ENCODE data around the gene VPS13D. TPM values are rescaled to one million over a fixed set of nuclear protein-coding genes. Genes with fewer than 3 reads are reported as not detected.

VPS13D gene
- total RNA-seq, 1 donor = 37.5 TPM

DNA sequence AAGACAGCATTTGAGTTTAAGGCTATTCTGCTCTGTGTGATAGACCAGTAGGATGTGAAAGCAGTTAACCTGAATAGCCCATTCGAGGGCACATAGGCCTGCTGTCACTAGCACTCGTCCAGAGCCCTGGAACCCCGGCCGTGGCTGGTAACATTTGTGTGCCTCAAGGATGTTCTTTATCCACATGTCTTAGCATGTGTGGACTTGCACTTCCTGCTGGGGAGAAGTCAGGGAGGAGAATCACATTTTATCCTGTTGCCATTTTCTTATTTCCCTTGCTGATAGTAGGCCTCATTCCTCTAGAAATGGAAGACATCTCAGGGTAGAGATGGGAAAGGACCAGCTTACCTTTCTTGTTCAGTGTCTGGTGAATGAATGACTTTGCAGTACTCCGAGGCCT is 54.7 kb downstream of the VPS13D start:
- H3K4me3 ChIP-seq (ENCODE audit: low read depth, low read length) = no peak overlapping the region
- no peak for DNase-seq (ENCODE audit: low read depth)
- TF ChIP-seq, protein P1, sequence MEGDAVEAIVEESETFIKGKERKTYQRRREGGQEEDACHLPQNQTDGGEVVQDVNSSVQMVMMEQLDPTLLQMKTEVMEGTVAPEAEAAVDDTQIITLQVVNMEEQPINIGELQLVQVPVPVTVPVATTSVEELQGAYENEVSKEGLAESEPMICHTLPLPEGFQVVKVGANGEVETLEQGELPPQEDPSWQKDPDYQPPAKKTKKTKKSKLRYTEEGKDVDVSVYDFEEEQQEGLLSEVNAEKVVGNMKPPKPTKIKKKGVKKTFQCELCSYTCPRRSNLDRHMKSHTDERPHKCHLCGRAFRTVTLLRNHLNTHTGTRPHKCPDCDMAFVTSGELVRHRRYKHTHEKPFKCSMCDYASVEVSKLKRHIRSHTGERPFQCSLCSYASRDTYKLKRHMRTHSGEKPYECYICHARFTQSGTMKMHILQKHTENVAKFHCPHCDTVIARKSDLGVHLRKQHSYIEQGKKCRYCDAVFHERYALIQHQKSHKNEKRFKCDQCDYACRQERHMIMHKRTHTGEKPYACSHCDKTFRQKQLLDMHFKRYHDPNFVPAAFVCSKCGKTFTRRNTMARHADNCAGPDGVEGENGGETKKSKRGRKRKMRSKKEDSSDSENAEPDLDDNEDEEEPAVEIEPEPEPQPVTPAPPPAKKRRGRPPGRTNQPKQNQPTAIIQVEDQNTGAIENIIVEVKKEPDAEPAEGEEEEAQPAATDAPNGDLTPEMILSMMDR (IDR thresholded peaks at IDR 0.05; ENCODE audit: insufficient read depth, low read length) = no peak

DNA sequence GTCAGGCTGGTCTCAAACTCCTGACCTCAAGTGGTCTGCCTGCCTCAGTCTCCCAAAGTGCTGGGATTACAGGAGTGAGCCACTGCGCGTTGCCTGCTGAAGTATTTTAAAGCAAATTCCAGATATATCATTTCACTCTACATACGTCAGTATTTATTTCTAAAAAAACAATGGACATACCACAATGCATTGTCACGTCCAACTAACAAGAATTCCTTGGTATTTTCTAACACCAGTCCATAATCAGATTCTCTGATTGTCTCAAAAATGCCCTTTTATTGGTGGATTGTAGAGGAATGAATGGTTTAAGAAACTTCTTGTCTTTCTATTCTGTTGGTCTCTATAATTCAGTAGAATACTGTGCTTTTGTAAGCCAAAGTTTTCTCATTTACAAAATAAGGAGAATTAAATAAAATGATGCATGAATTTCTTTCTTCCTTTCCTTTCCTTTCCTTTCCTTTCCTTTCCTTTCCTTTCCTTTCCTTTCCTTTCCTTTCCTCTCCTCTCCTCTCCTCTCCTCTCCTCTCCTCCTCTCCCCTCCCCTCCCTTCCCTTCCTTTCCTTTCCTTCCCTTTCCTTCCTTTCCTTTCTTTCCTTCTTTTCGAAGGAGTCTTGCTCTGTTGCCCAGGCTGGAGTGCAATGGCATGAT is 55.8 kb downstream of the VPS13D start:
- no peak overlapping the region for H3K4me3 ChIP-seq (ENCODE audit: low read depth, low read length)
- DNase-seq (ENCODE audit: low read depth) = peak; percentile 17
- TF ChIP-seq, protein P1 (IDR thresholded peaks at IDR 0.05; ENCODE audit: insufficient read depth, low read length) = no peak

DNA sequence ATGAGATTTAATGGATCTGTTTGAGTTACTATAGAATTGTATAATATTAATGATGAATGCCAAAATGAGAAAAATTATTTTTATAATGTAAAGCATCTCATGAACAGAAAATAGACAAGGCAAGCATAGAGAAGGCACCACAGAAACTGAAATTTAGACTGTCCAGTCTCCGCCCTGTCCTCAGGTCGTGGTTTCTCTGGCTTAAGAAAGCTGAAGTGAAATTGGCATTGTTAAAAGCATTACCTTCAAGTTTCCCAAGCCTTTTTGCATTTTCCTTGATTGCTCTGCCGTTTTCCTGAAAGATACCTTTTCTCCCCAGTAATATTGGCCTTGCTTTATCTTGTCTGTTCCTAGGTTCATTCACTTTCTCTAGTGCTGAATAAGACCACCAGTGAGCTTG is 58.0 kb downstream of the VPS13D start:
- TF ChIP-seq, protein P1 (IDR thresholded peaks at IDR 0.05; ENCODE audit: insufficient read depth, low read length) = no peak

DNA sequence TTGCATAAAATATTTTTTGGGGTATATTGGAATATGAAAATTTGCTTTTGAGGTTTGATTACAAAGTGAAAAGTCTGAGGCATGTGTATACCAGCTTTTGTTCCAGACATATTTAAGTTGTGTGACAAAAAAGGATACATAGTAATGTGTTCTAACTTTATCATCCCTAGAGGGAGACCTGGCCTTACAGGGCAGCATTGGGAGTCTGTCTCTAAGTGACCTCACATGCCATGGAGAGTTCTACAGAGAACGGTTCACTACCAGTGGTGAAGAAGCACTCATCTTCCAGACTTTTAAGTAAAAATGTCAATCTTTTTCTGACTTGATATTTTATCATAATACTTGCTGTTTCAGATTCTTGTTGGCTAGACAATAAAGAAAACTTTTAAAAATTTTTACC is 61.0 kb downstream of the VPS13D start:
- no peak overlapping the region for H3K4me3 ChIP-seq (ENCODE audit: low read depth, low read length)
- TF ChIP-seq, protein P1 (IDR thresholded peaks at IDR 0.05; ENCODE audit: insufficient read depth, low read length) = no peak
- DNase-seq (ENCODE audit: low read depth) = no peak

More for the DNA sequence above, 58.0 kb downstream of the VPS13D start:
- H3K4me3 ChIP-seq (ENCODE audit: low read depth, low read length) = no peak overlapping the region
- no peak for DNase-seq (ENCODE audit: low read depth)

DNA sequence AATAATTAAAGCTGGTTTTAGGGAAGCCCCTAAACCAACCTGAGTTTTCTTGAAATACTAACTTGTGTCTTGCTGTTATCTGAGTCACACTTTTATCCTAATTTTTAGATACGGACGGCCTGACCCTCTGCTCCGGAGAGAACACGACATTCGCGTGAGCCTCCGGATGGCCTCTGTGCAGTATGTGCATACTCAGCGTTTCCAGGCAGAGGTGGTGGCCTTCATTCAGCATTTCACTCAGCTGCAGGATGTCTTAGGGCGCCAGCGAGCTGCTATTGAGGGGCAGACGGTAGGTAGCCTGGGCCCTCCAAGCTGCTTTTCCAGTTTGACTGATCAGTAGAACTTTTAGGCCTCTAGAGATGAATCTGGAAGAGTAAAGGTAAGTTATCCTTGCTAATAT is 63.6 kb downstream of the VPS13D start:
- H3K4me3 ChIP-seq (ENCODE audit: low read depth, low read length) = no peak overlapping the region
- TF ChIP-seq, protein P1 (IDR thresholded peaks at IDR 0.05; ENCODE audit: insufficient read depth, low read length) = no peak
- DNase-seq (ENCODE audit: low read depth) = no peak

DNA sequence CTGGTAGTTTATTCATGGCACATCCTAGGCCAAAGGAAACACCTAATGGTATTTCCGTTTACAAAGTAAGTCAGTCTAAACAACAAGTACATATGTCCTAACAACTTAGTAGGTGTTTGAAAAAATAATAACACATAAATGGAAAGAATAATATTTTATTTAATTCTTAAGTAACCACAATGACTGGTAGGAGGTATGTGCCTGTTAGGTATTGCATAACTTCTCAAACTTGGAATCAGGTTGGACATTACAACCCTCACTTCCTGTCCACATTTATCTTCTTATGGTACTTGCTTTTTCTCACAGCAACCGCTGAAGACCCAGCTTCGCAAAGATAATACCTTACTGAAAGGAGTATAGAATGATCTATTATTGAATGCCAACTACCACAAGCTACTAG is 64.2 kb downstream of the VPS13D start:
- no peak overlapping the region for H3K4me3 ChIP-seq (ENCODE audit: low read depth, low read length)
- TF ChIP-seq, protein P1 (IDR thresholded peaks at IDR 0.05; ENCODE audit: insufficient read depth, low read length) = no peak
- DNase-seq (ENCODE audit: low read depth) = peak; percentile 49

DNA sequence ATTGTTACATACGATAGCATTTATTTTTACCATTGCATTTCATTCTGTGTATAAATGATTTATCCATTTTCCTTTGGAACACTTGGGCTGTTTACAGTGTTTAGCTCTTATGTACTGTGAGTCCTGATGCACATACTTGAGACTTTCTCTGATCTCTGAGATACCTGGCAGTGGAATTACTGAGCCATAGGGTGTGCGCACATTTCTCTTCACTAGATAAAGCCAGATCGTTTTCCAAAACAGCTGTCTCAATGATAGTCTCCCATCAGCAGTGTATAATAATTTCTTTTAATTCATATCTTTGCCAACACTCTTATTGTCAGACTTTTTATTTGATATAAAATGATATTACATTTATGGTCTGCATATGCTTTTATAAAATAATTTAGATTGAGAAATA is 66.2 kb downstream of the VPS13D start:
- no peak for DNase-seq (ENCODE audit: low read depth)
- H3K4me3 ChIP-seq (ENCODE audit: low read depth, low read length) = no peak overlapping the region
- TF ChIP-seq, protein P1 (IDR thresholded peaks at IDR 0.05; ENCODE audit: insufficient read depth, low read length) = no peak
